ENCODE data around the gene TP53I13. TPM values are rescaled to one million over a fixed set of nuclear protein-coding genes. Genes with fewer than 3 reads are reported as not detected.

The TP53I13 gene
- total RNA-seq, 2 experiments from 2014 or later = 31.2 to 35.3 TPM

DNA sequence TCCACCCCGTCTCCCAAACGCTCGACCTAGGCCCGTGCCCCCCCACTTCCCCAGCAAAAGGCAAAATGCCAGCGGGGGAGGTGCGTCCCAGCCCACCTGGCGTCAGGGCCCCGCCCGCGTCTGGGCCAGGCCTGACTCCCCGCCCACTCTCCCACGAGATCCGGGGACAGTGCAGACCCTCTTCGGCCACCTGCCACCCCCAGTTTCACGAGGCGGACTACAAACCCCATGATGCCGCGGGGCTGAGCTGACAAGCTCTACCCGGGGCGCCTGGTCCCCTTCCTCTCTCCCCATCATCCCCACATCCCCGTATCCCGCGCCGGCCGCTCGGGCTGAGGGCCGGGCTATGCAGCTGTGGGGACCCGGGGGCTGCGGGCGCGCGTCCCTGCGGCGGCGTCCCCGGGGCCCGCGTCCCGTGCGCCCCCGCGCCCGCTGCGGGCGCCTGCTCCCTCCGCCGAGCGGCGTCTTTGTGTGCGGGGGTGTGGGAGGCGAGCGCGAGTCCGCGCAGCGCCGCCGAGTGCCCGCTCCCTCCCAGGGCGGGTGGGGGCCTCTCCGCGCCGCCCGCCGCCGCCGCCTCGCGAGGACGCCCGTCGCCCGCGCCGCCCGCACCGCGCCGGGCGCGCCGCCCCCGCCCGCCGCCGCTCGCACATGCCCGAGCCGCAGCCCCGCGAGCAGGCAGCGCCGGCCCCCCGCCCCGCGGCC is 24.5 kb downstream of the TP53I13 start, which contains the start of gene ANKRD13B:
ANKRD13B (plus strand) TSS at position 283 of the 702 bp plus-strand sequence. CDS start 490 bp downstream, outside the sequence.
- DNase-seq = peak; percentile 60
- no peak within 1 kb of the TSS for H3K27ac Mint-ChIP-seq

DNA sequence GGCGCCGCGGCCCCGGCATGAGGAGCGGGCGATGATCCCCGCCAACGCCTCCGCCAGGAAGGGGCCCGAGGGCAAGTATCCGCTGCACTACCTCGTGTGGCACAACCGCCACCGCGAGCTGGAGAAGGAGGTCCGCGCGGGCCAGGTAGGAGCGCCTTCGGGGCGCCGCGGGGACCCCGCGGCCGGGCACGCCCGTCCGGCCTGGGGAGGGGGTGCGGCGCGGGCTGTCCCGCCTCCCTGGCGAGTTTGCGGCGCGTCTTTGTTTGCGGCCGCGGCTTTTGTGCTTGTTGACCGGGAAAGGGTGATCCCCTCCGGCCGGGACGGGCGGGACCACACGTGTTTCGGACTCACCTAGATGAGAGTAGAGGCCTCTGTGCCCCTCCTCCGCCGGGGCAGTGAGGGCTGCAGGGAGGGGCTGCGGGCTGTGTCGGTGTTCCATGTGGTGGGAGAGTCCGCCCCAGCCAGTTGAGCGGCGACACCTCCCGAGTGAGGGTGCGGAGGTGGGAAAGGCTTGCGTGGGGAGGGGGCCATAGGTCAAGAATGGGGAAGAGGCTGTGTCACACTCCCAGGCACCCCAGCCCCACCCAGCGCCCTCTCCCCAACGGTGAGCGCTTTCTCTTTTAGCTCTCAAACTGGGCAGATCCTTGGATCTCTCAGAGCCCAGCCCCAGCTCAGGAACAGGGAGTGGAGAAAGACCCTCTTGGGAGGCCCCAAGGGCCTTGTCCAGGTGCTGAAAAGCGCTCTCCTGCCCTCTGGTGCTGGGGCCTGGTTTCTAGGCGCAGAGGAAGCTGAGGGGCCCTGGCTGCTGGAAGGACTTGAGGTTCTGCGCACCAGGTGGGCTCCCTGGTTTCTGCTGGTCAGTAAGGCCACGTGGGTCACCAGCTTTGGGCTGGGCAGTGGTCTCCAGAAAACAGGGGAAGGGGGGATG is 25.4 kb downstream of the TP53I13 start:
- peak overlapping the region; percentile 45 for H3K27ac Mint-ChIP-seq
- H3K4me1 Mint-ChIP-seq = peaks cover 31% of the 10 kb centered on the region
- H3K27me3 Mint-ChIP-seq = no peaks in the 10 kb centered on the region
- peak overlapping the region; percentile 82 for H3K4me3 Mint-ChIP-seq
- no peaks in the 10 kb centered on the region for H3K9me3 Mint-ChIP-seq
- peak; percentile 43 for DNase-seq
- no peaks in the 10 kb centered on the region for H3K36me3 Mint-ChIP-seq

More for the DNA sequence above, 24.5 kb downstream of the TP53I13 start, which contains the start of gene ANKRD13B:
- Mint-ChIP-seq H3K36me3 (peaks cover 3% of the 10 kb centered on the region), H3K4me3 (peak within 1 kb of the TSS; percentile 88), H3K27me3 (no peaks in the 10 kb centered on the region), H3K9me3 (no peaks in the 10 kb centered on the region), H3K4me1 (peaks cover 34% of the 10 kb centered on the region)

DNA sequence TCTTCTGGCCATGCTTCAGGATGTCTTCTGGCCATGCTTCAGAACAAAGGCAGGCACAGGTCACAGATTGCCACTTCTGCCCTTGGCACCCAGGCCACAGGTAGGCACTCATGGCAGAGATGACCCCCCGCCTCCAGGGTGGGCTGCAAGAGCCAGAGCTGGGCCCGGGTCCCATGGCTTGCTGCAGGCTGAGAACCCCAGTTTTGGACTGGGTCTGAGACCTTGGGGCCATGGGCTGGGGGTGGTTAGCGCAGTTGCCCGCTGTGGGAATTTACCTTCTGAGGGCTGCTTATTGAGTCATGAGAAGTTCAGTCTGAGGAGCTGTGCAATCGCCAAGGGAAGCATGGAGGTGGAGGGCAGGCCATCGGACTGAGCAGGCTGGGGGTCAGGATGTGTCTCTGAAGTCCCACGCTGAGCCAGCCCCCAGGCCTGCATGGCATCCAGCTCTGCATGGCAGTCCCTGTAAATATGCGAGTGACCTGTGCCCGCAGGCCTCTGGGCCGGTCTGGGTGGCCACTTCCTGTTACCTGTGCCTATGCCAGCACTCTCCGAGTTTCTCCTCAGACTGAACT is 26.1 kb downstream of the TP53I13 start:
- peak overlapping the region; percentile 82 for H3K4me3 Mint-ChIP-seq
- peaks cover 31% of the 10 kb centered on the region for H3K4me1 Mint-ChIP-seq
- no peak for DNase-seq
- no peaks in the 10 kb centered on the region for H3K9me3 Mint-ChIP-seq
- H3K27ac Mint-ChIP-seq = no peak overlapping the region
- no peaks in the 10 kb centered on the region for H3K36me3 Mint-ChIP-seq
- H3K27me3 Mint-ChIP-seq = no peaks in the 10 kb centered on the region

DNA sequence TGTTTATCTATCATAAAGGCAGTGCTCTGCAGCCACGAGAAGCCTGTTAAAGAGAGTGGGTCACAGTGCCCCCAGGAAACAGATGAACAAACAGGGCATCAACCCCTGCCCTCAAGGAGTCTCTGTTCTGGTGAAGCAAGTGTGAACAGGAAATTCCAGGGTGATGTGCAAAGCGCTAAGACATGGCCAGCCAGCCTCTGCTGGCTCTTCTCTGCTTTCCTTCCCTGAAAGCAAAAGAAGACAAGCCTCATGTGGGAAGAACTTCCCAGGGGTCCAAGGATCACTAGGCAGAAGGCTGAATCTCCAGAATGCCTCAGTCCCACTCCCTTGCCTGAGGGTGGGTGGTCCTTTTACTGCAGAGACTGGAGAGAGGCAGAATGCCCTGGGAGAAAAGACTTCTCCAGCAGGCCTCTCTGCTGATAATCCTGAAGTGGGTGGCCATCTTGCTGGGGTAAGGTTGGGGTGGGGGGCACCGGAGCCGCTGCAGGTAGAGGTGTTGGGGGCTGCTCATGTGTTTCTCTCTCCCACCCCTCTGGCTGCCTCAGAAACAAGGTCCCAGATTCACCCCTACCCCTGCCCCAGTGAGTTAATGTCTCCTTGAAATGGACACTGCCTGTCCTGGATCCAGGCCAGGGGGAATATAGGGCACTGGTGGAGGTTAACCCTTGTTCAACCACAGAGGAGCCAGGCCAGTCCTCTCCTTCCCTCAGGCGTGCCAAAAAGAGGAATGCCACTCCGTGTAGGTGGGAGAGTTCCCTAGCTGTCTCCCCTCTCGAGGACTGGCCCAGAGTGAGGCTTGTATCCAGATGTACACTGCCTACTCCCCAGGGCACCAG is 26.8 kb downstream of the TP53I13 start:
- DNase-seq = no peak
- Mint-ChIP-seq H3K9me3 (no peaks in the 10 kb centered on the region), H3K4me1 (peaks cover 26% of the 10 kb centered on the region), H3K27ac (no peak overlapping the region), H3K4me3 (no peak overlapping the region), H3K36me3 (no peaks in the 10 kb centered on the region), H3K27me3 (no peaks in the 10 kb centered on the region)

DNA sequence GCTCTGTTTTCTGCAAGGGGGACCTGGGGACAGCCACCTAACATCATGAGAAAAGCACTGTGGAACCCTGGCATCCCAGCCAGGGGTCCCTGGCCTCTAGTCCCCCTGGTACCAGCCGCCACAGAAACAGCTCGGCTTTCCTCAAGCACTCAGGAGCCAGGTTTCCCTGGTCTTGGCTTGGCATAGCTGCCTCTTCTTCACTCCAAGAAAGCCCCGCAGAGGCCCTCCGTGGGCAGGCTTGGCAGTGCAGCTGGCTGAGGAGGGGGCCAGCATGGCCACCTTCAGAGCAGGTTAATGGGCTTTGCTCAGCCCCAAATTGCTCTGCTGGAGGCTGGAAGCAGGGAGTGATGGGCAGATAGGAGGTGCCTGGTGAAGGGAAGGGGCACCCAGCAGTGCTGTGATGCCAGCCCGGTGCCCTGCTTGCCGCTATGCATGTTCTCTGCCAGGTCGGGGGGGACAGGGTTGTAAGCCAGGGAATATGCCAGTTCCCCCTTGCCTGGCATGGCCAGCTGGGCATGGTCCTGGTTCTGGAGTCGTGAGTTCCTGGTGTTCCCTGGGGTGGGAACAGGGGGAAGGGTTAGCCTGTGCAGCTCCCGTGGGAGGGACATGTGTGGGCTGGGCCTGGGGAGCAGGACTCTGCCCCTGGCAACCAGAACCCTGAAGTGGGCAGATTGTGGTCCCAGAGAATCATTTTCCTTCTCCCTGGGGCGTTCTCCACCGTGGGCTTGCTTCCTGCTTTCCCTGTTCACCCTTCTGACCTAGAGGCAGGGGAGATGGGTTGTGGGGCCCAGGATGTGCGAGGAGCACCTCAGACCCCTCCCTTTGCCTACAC is 27.7 kb downstream of the TP53I13 start:
- Mint-ChIP-seq H3K4me3 (no peak overlapping the region), H3K27me3 (no peaks in the 10 kb centered on the region), H3K9me3 (no peaks in the 10 kb centered on the region), H3K4me1 (peaks cover 22% of the 10 kb centered on the region), H3K27ac (no peak overlapping the region), H3K36me3 (no peaks in the 10 kb centered on the region)
- no peak for DNase-seq

DNA sequence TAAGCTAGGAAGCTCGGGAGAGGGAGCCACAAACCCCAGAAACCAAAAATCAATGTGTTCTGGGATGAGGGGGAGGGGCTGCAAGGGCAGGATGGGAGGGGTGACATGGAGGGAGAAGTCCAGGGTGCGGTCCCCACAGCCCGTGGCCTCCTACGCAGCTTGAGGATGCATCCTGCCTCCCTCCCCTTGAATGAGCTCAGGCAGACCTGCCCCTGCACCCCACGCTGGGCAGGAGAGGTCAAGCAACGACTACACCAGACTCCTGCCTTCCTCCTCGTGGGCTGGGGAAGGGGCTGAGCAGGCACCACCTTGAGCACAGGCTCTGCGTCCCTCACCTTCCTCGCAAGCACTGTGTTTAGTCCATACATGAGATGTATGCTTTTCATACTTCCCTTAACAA is 28.3 kb downstream of the TP53I13 start:
- H3K36me3 Mint-ChIP-seq = no peaks in the 10 kb centered on the region
- H3K4me3 Mint-ChIP-seq = no peak overlapping the region
- H3K27ac Mint-ChIP-seq = no peak overlapping the region

DNA sequence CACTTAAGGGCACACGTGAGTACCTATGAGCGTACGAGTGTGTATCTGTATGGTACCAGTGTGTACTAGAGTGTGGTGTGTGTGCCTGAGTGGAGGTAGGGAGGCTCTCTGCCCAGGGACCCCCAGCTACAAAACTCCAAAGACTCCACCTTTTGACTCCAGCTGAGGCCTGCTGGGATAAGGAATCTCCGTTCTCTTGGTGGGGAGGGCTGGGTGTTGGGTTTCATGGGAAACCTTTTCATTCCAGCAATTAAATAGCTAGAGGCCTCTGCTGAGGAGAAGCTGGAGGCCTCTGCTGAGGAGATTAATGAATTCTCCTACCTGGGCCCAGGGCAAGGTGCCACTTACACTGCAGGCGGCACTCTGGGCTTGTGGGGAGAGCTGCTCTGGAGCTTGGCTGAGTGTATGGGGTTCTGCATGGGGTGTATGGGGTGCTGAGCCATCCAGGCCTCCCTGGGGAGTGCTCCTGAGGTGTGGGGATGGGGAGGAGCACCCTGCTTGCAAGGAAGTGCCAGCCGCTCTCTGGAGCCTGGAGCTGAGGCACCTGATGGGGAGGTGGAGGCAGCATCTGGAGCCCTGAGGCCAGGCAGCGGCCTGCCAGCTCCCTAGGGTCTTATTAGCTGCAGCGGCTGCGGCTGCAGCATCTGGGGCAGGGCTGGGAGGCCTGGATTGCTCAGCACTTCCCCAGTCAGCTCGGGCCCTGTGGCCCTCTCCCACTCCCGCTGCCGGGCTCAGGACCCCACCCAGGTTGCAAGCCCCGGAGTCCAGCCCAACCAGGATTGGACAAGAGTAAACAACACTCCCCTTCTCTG is 29.1 kb downstream of the TP53I13 start:
- Mint-ChIP-seq H3K4me1 (peaks cover 13% of the 10 kb centered on the region), H3K4me3 (no peak overlapping the region), H3K27me3 (no peaks in the 10 kb centered on the region), H3K36me3 (no peaks in the 10 kb centered on the region), H3K27ac (no peak overlapping the region), H3K9me3 (no peaks in the 10 kb centered on the region)
- DNase-seq = no peak

More for the DNA sequence above, 28.3 kb downstream of the TP53I13 start:
- H3K9me3 Mint-ChIP-seq = no peaks in the 10 kb centered on the region
- H3K4me1 Mint-ChIP-seq = peaks cover 19% of the 10 kb centered on the region
- DNase-seq = no peak
- no peaks in the 10 kb centered on the region for H3K27me3 Mint-ChIP-seq

DNA sequence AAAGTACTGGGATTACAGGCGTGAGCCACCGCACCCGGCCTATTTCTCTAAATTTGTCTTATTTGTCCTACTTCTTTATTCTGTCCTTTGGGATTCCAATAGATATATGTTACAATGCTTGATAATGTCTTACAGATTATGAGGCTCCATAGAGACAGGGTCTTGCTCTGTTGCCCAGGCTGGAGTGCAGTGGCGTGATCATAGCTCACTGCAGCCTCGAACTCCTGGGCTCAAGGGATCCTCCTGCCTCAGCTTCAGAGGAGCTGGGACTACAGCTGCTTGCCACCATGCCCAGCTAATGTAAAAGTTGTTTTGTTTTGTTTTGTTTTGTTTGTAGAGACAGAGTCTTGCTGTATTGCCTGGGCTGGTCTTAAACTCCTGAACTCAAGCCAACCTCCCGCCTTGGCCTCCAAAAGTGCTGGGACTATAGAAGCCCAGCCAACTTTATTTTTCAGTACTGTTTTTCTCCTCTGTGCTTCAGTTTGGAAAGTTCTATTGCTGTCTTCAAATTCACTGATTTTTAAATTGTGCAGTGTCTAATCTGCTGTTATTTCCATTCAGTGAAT is 34.7 kb downstream of the TP53I13 start:
- Mint-ChIP-seq H3K36me3 (no peaks in the 10 kb centered on the region), H3K4me3 (no peak overlapping the region), H3K27me3 (no peaks in the 10 kb centered on the region), H3K4me1 (peaks cover 7% of the 10 kb centered on the region), H3K27ac (no peak overlapping the region), H3K9me3 (no peaks in the 10 kb centered on the region)
- no peak for DNase-seq

DNA sequence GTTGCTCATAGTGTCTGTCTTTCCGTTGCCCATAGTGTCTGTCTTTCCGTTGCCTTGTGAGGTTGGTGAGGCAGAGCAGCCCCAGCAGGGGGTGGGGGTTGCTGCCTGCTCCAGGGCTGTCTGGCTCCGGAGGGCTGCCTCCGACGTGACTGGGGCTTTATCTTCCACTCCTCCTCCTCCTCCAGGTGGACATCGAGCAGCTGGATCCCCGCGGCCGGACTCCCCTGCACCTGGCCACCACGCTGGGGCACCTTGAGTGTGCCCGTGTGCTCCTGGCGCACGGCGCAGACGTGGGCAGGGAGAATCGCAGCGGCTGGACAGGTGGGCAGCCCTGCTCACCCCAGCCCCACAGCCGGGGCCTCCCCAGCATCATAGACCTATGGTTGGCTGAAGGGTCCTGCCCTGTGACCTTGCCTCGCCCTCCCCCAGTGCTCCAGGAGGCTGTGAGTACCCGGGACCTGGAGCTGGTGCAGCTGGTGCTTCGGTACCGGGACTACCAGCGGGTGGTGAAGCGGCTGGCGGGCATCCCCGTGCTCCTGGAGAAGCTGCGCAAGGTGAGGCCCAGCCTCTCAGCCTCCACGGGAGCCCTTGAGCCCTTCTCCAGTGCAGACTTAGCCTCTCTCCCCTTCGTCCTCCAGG is 39.2 kb downstream of the TP53I13 start:
- Mint-ChIP-seq H3K4me1 (peaks cover 2% of the 10 kb centered on the region), H3K4me3 (no peak overlapping the region), H3K27ac (peak overlapping the region; percentile 34), H3K36me3 (no peaks in the 10 kb centered on the region), H3K9me3 (no peaks in the 10 kb centered on the region), H3K27me3 (no peaks in the 10 kb centered on the region)
- no peak for DNase-seq

DNA sequence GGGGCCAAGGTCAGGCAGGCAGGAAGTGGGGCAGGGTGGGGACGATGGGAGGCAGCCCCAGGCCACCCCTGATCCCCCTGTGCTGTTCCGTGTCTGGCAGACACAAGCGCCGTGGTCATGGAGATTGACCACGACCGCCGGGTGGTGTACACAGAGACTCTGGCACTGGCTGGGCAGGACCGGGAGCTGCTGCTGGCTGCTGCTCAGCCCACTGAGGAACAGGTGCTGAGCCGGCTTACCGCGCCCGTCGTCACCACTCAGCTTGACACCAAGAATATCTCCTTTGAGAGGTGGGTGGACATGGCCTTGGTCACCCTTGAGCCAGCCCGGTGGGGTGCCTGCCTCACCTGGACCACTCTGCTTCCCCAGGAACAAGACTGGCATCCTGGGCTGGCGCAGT is 40.5 kb downstream of the TP53I13 start:
- Mint-ChIP-seq H3K27ac (no peak overlapping the region), H3K4me3 (no peak overlapping the region), H3K36me3 (peaks cover 2% of the 10 kb centered on the region), H3K9me3 (no peaks in the 10 kb centered on the region), H3K4me1 (peaks cover 5% of the 10 kb centered on the region), H3K27me3 (no peaks in the 10 kb centered on the region)
- no peak for DNase-seq

DNA sequence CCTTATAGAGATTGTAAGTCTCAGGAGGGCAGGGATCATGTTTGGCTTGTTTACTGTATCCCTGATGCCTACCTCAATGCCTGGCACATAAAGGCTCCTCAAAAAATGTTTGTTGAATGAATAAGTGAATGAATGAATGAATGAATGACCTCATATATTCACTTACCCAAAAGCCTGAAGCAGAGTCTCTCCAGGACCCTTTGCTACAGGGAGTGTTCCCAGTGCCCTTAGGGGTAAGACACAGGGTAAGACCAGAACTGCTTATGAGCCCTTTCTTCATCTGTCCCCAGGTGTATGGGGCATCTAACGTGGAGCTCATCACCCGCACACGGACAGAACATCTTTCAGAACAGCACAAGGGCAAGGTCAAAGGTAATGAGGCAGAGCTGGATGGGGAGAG is 41.9 kb downstream of the TP53I13 start:
- no peak overlapping the region for H3K27ac Mint-ChIP-seq
- peaks cover 14% of the 10 kb centered on the region for H3K4me1 Mint-ChIP-seq
- H3K36me3 Mint-ChIP-seq = peaks cover 2% of the 10 kb centered on the region
- H3K27me3 Mint-ChIP-seq = no peaks in the 10 kb centered on the region
- no peak overlapping the region for H3K4me3 Mint-ChIP-seq
- no peak for DNase-seq
- H3K9me3 Mint-ChIP-seq = no peaks in the 10 kb centered on the region

DNA sequence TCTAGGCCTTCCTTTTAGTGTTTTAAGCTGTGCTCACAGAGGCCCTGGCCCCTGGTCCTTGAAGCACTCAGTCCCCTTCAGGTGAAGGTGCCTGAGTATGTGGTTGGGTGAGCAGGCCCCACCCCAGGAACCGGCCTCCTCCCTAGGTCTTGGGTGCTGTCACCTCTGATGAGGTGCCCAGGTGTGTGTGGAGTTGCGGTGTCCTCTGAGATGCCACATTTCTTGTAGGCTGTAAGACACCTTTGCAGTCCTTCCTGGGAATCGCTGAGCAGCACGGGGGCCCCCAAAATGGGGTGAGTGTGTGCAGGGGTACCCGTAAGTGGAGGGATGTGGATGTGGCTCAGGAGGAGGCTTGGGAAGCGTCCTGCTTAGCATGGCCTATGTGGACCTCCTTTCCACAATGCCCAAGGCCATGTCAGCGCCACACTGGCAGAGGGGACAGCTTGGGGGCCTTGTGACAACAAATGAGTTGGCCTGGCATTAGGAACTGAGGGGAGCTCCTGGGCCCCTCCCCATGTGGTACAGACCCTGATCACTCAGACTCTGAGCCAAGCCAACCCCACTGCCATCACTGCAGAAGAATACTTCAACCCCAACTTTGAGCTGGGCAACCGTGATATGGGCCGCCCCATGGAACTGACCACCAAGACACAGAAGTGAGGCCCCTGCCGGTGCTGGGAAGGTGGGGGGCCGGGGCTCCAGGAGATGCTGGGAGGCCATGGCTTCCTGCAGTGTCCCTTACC is 43.0 kb downstream of the TP53I13 start:
- no peak for DNase-seq
- no peak overlapping the region for H3K4me3 Mint-ChIP-seq
- H3K36me3 Mint-ChIP-seq = peaks cover 2% of the 10 kb centered on the region
- H3K27ac Mint-ChIP-seq = no peak overlapping the region
- H3K9me3 Mint-ChIP-seq = no peaks in the 10 kb centered on the region
- peaks cover 23% of the 10 kb centered on the region for H3K4me1 Mint-ChIP-seq
- H3K27me3 Mint-ChIP-seq = no peaks in the 10 kb centered on the region
